HG02571 (cell line): Measurements from ENCODE around the gene HIP1R.

Experiments used
- ATAC-seq: cut with Tn5 transposase; IDR thresholded peaks from one replicate; pipeline ENCODE4 v1.9.1; 2021; ENCODE audit warnings: mild to moderate bottlenecking, moderate library complexity; ENCODE audit not compliant: unreplicated experiment

The HIP1R gene

GRCh38 chr12:122847921-122848421 is 12.7 kb downstream of the HIP1R start:
- ATAC-seq, result no peak

GRCh38 chr12:122848471-122849351 is 13.5 kb downstream of the HIP1R start:
- ATAC-seq, result no peak

- no peak for ATAC-seq
Observed at GRCh38 chr12:122849352-122850047, 14.2 kb downstream of the HIP1R start.

GRCh38 chr12:122850048-122850445 is 14.8 kb downstream of the HIP1R start:
- ATAC-seq, result no peak

GRCh38 chr12:122850695-122851350 is 15.6 kb downstream of the HIP1R start:
- ATAC-seq, result no peak

GRCh38 chr12:122851820-122852219 is 16.6 kb downstream of the HIP1R start:
- ATAC-seq, result no peak

GRCh38 chr12:122852336-122853275 is 17.3 kb downstream of the HIP1R start:
- ATAC-seq, result no peak

GRCh38 chr12:122853582-122854245 is 18.5 kb downstream of the HIP1R start:
- ATAC-seq, result no peak

GRCh38 chr12:122854554-122854953 is 19.3 kb downstream of the HIP1R start:
- no peak for ATAC-seq

GRCh38 chr12:122855071-122855829 is 20.0 kb downstream of the HIP1R start:
- no peak for ATAC-seq

GRCh38 chr12:122855928-122856831 is 20.9 kb downstream of the HIP1R start:
- ATAC-seq, result no peak

GRCh38 chr12:122856999-122857671 is 21.9 kb downstream of the HIP1R start:
- ATAC-seq, result no peak

- no peak for ATAC-seq
Observed at GRCh38 chr12:122858171-122858570, 22.9 kb downstream of the HIP1R start.

GRCh38 chr12:122858591-122859302 is 23.5 kb downstream of the HIP1R start:
- ATAC-seq, result no peak

- ATAC-seq, result no peak
Observed at GRCh38 chr12:122859303-122860039, 24.2 kb downstream of the HIP1R start.
